PC-3 (cell line): ENCODE results near the gene ERCC2. TPM values are rescaled to one million over a fixed set of nuclear protein-coding genes. Genes with fewer than 3 reads are reported as not detected.

Experiments
- ATAC-seq: fragments of 200-7000 bp; cut with Tn5 transposase; 2 replicates; pipeline ENCODE4 v1.9.1; 2020; ENCODE audit warnings: mild to moderate bottlenecking, moderate library complexity
- BruUV-seq: library from RNA; stranded (reverse); fragments of 400-500 nt; replicated peaks from 2 replicates; lab custom pipeline; 2021; lab: Mats Ljungman, UMichigan
- CTCF ChIA-PET: fragments of 300-600 bp; sonication (Branson Sonifier 250); formaldehyde crosslinking; loops from one replicate; lab custom pipeline; 2022; ENCODE audit warnings: antibody characterized with exemption; lab: Charles Lee
- POLR2A ChIA-PET: fragments of 300-600 bp; sonication (Branson Sonifier 250); formaldehyde crosslinking; loops from one replicate; lab custom pipeline; 2022; ENCODE audit warnings: antibody characterized with exemption; ENCODE audit not compliant: unreplicated experiment; lab: Charles Lee
- DNase-seq: peaks from one replicate; pipeline ENCODE4 v3.0.0-alpha.2; 2015
- H2AFZ ChIP-seq: fragments of 300-600 bp; sonication (generic); 2 replicates; pipeline ENCODE4 v1.6.0; 2016; ENCODE audit warnings: antibody characterized with exemption, low read length
- H3F3A ChIP-seq: fragments of 300-600 bp; sonication (generic); one replicate; pipeline ENCODE4 v1.6.0; 2017; ENCODE audit warnings: antibody characterized with exemption, low read length, control low read depth, mild to moderate bottlenecking; ENCODE audit not compliant: unreplicated experiment
- H3K27ac ChIP-seq: fragments of 300-600 bp; sonication (generic); 2 replicates; pipeline ENCODE4 v1.5.1; 2016; ENCODE audit warnings: mild to moderate bottlenecking, low read length
- H3K27me3 ChIP-seq: fragments of 300-600 bp; sonication (generic); 2 replicates; pipeline ENCODE4 v1.6.1; 2016; ENCODE audit warnings: low read length, mixed read lengths
- H3K36me3 ChIP-seq: fragments of 300-600 bp; sonication (generic); 2 replicates; pipeline ENCODE4 v1.6.1; 2016; ENCODE audit warnings: low read depth, mixed run types, low read length, mixed read lengths
- H3K4me1 ChIP-seq: fragments of 300-600 bp; sonication (generic); 2 replicates; pipeline ENCODE4 v1.5.1; 2016; ENCODE audit warnings: low read length; ENCODE audit not compliant: insufficient read depth
- H3K4me2 ChIP-seq: fragments of 300-600 bp; sonication (generic); 2 replicates; pipeline ENCODE4 v1.6.0; 2016; ENCODE audit warnings: low read length
- H3K4me3 ChIP-seq: fragments of 300-600 bp; sonication (generic); 2 replicates; pipeline ENCODE4 v1.5.1; 2016; ENCODE audit warnings: mild to moderate bottlenecking, low read length, mixed read lengths
- H3K79me2 ChIP-seq: fragments of 300-600 bp; sonication (generic); 2 replicates; pipeline ENCODE4 v1.6.1; 2017; ENCODE audit warnings: low read length, mixed read lengths
- H3K9ac ChIP-seq: fragments of 300-600 bp; sonication (generic); 2 replicates; pipeline ENCODE4 v1.6.0; 2016; ENCODE audit warnings: mild to moderate bottlenecking, low read length
- H3K9me2 ChIP-seq: fragments of 300-600 bp; sonication (generic); replicated peaks from 2 replicates; pipeline ENCODE4 v1.6.1; 2016; ENCODE audit warnings: mixed run types, low read length, mixed read lengths
- H3K9me3 ChIP-seq: fragments of 300-600 bp; sonication (generic); 2 replicates; pipeline ENCODE4 v1.6.1; 2016; ENCODE audit warnings: low read length, mixed read lengths
- H4K20me1 ChIP-seq: fragments of 300-600 bp; sonication (generic); 2 replicates; pipeline ENCODE4 v1.6.1; 2016; ENCODE audit warnings: low read length, mixed read lengths
- EZH2 ChIP-seq: fragments of 300-600 bp; sonication (generic); IDR thresholded peaks from one replicate; pipeline ENCODE4 v1.6.1; 2017; ENCODE audit warnings: antibody characterized with exemption, mild to moderate bottlenecking, low read length; ENCODE audit not compliant: unreplicated experiment
- EZH2phosphoT487 ChIP-seq: fragments of 300-600 bp; sonication (generic); IDR thresholded peaks from 2 replicates; pipeline ENCODE4 v1.6.1; 2018; ENCODE audit warnings: mild to moderate bottlenecking, antibody characterized with exemption, low read length, borderline replicate concordance
- intact Hi-C: fragments of 100-400 bp; cut with micrococcal nuclease; formaldehyde crosslinking; loops from 2 replicates; pipeline ENCODE4 v1.9.0; 2023
- total RNA-seq: library from RNA; depleted of rRNA; stranded (reverse); fragments of >200 nt; gene quantifications from 2 replicates; pipeline ENCODE4 v1.2.3, GENCODE V29; 2014
- TF ChIP-seq, protein P1 (sequence below): fragments of 300-600 bp; sonication (generic); conservative IDR thresholded peaks from 2 replicates; pipeline ENCODE4 v1.5.1; 2017; ENCODE audit warnings: antibody characterized with exemption, low read depth, mild to moderate bottlenecking, low read length

ERCC2 gene
- total RNA-seq, 1 experiment from 2014 or later: 48.0 TPM

DNA sequence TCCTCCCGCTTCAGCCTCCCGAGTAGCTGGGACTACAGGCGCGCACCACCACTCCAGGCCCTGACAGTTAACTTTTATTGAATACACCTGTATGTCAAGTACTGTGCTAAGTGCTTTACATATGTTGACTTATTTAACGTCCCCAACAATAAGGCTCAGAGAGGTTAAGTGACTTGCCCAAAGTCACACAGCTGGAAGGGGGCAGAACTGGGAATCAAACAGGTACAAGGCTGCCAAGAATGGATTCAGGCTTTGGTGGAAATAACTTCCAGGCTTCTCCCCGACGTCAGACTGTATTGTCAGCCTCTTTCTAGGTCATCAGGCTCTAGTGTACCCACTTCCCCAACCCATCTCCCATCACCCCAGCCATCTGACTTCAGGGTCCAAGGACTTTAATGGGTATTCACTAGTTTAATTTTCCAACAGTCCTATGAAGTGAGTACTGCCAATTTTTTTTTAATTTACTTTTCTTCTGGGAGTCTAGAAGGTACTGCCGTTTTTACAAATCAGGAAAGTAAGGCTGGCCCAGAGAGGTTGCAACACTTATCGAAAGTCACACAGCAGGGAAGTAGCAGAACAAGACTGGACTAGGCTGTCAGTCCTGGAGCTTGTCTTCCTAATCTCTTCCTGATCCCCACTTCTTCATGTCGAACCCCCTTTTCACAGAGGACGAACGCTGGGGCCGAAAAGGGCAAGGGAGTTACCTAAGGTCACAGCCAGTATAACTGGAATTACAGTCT is 42.8 kb downstream of the ERCC2 start:
- Histone ChIP-seq H3K9me2 (no peaks in the 10 kb centered on the region), H3K27me3 (no peaks in the 10 kb centered on the region), H3K9ac (no peak overlapping the region), H2AFZ (no peak overlapping the region), H3K27ac (no peak overlapping the region), H3K36me3 (no peaks in the 10 kb centered on the region), H3F3A (no peaks in the 10 kb centered on the region), H3K79me2 (no peaks in the 10 kb centered on the region), H3K4me3 (no peak overlapping the region), H3K4me2 (no peak overlapping the region), H4K20me1 (no peaks in the 10 kb centered on the region), H3K9me3 (no peaks in the 10 kb centered on the region), H3K4me1 (no peaks in the 10 kb centered on the region)
- TF ChIP-seq, protein P1, sequence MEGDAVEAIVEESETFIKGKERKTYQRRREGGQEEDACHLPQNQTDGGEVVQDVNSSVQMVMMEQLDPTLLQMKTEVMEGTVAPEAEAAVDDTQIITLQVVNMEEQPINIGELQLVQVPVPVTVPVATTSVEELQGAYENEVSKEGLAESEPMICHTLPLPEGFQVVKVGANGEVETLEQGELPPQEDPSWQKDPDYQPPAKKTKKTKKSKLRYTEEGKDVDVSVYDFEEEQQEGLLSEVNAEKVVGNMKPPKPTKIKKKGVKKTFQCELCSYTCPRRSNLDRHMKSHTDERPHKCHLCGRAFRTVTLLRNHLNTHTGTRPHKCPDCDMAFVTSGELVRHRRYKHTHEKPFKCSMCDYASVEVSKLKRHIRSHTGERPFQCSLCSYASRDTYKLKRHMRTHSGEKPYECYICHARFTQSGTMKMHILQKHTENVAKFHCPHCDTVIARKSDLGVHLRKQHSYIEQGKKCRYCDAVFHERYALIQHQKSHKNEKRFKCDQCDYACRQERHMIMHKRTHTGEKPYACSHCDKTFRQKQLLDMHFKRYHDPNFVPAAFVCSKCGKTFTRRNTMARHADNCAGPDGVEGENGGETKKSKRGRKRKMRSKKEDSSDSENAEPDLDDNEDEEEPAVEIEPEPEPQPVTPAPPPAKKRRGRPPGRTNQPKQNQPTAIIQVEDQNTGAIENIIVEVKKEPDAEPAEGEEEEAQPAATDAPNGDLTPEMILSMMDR: no peak
- TF ChIP-seq EZH2: no peak
- no peak for TF ChIP-seq EZH2phosphoT487
- CTCF ChIA-PET: interaction anchor here (0.7 kb wide), 1 partner anchor 1088 kb away, joined by 4 read pairs; no protein-coding TSS in a partner anchor
- no peak for ATAC-seq
- POLR2A ChIA-PET: no interaction called here
- DNase-seq: no peak
- no TSS peak for BruUV-seq
- intact Hi-C loops: no loop called here

DNA sequence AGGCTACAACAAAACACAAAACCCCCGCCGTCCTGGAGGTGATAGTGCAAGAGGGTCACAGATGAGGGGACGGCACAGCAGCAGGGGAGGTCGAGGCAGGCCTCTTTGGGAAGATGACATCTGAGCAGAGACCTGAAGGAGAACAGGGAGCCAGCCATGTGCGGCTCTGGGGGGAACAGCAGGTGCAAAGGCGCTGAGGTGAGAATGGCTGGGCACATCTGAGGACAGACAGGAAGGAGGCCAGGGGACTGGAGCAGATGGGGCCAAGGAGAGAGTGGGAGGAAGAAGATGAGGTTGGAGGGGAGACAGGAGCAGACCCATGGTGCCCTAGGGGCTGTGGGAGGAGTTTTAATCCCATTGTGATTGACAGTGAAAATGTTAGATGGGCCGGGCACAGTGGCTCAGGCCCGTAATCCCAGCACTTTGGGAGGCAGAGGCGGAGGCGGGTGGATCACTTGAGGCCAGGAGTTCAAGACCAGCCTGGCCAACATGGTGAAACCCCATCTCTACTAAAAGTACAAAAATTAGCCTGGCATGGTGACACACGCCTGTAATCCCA is 45.9 kb downstream of the ERCC2 start:
- Histone ChIP-seq H3F3A (no peaks in the 10 kb centered on the region), H2AFZ (no peak overlapping the region), H3K27me3 (no peaks in the 10 kb centered on the region), H4K20me1 (no peaks in the 10 kb centered on the region), H3K36me3 (no peaks in the 10 kb centered on the region), H3K27ac (no peak overlapping the region), H3K4me1 (no peaks in the 10 kb centered on the region), H3K4me3 (no peak overlapping the region), H3K9ac (no peak overlapping the region), H3K9me3 (no peaks in the 10 kb centered on the region), H3K79me2 (no peaks in the 10 kb centered on the region), H3K9me2 (no peaks in the 10 kb centered on the region), H3K4me2 (no peak overlapping the region)
- CTCF ChIA-PET: no interaction called here
- no peak for DNase-seq
- POLR2A ChIA-PET: no interaction called here
- TF ChIP-seq EZH2phosphoT487 (no peak), EZH2 (no peak)
- TF ChIP-seq, protein P1: no peak
- ATAC-seq: no peak
- BruUV-seq: no TSS peak
- intact Hi-C loops: no loop called here

DNA sequence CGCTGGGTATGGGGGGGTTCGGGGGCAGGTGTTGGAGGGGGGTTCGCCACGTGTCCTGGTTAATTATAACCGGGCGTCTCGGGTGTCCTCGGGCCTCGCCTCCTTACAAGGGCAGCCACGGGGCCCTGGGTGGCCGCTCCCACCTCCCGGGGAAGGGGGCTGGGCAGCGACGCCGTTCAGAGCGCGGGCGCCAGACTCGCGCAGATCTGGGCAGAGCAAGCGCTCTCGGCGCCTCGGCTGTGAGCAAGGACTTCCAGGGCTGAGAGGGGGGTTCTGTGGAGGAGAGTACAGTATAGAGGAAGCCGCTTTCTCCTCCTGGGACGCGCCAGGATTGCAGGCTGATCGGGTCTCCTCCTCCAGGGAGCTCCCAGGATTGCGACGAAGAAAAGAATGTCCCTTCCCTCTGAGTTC is 46.7 kb downstream of the ERCC2 start:
- ChIA-PET CTCF (no interaction called here), POLR2A (no interaction called here)
- Histone ChIP-seq H3K36me3 (no peaks in the 10 kb centered on the region), H3K4me3 (no peak overlapping the region), H3K4me1 (no peaks in the 10 kb centered on the region), H3K27me3 (no peaks in the 10 kb centered on the region), H3F3A (no peaks in the 10 kb centered on the region), H2AFZ (no peak overlapping the region), H3K9me3 (no peaks in the 10 kb centered on the region), H3K27ac (no peak overlapping the region), H3K4me2 (no peak overlapping the region), H3K9me2 (no peaks in the 10 kb centered on the region), H3K79me2 (no peaks in the 10 kb centered on the region), H3K9ac (no peak overlapping the region), H4K20me1 (no peaks in the 10 kb centered on the region)
- no peak for ATAC-seq
- BruUV-seq: no TSS peak
- no peak for DNase-seq
- TF ChIP-seq, protein P1: no peak
- TF ChIP-seq EZH2 (no peak), EZH2phosphoT487 (no peak)
- intact Hi-C loops: no loop called here
